Activated CD8-positive, alpha-beta memory T cell treated with anti-CD3 and anti-CD28 coated beads for 1 hour (primary cell): ENCODE results near the gene UBE2J2.
"Not testable (repeated sequence)": the region's sequence is repeated elsewhere in the genome, so short reads cannot be mapped to it uniquely, and the experiment has no call there.

ENCODE experiments used
- DNase-seq, 2 donors: peaks; one replicate each; pipeline ENCODE4 v3.0.0-alpha.2; 2020; ENCODE audit warnings: low read depth in 1 of 2; ENCODE audit errors: extremely low read depth in 1 of 2

Gene UBE2J2

GRCh38 chr1:1259540-1259939, 14.1 kb downstream of the UBE2J2 start:
- DNase-seq = no peak

GRCh38 chr1:1259119-1259488, 14.6 kb downstream of the UBE2J2 start:
- DNase-seq = no peak

GRCh38 chr1:1256956-1257871, 16.4 kb downstream of the UBE2J2 start:
- no peak for DNase-seq

GRCh38 chr1:1255611-1256010, 18.0 kb downstream of the UBE2J2 start:
- no peak for DNase-seq

- DNase-seq = no peak
Measured at GRCh38 chr1:1255078-1255477, 18.6 kb downstream of the UBE2J2 start.

GRCh38 chr1:1254667-1254998, 19.0 kb downstream of the UBE2J2 start:
- DNase-seq = no peak

- no peak for DNase-seq
Measured at GRCh38 chr1:1253972-1254666, 19.5 kb downstream of the UBE2J2 start.

GRCh38 chr1:1253314-1253713, 20.3 kb downstream of the UBE2J2 start:
- DNase-seq = no peak

GRCh38 chr1:1250786-1251284, 22.8 kb downstream of the UBE2J2 start:
- peak; percentile 33 to 57 for DNase-seq

GRCh38 chr1:1248009-1248913, 25.4 kb downstream of the UBE2J2 start:
- DNase-seq = not testable (repeated sequence)

GRCh38 chr1:1247341-1247913, 26.2 kb downstream of the UBE2J2 start:
- no peak for DNase-seq

- no peak for DNase-seq
Measured at GRCh38 chr1:1246577-1247340, 26.9 kb downstream of the UBE2J2 start, which contains the start of gene C1QTNF12. TSS of gene C1QTNF12 (minus strand) at chr1:1246722. CDS start at chr1:1246690, 32 bp downstream.

GRCh38 chr1:1245817-1246576, 27.7 kb downstream of the UBE2J2 start:
- no peak for DNase-seq

GRCh38 chr1:1245178-1245816, 28.4 kb downstream of the UBE2J2 start:
- no peak for DNase-seq

GRCh38 chr1:1244192-1244811, 29.4 kb downstream of the UBE2J2 start:
- no peak for DNase-seq

GRCh38 chr1:1243807-1244191, 29.9 kb downstream of the UBE2J2 start:
- DNase-seq = no peak

- DNase-seq = no peak
Measured at GRCh38 chr1:1243266-1243660, 30.4 kb downstream of the UBE2J2 start.
